Measurements from ENCODE around the gene PRKAG2. TPM values are rescaled to one million over a fixed set of nuclear protein-coding genes. Genes with fewer than 3 reads are reported as not detected.

The PRKAG2 gene
- total RNA-seq, 4 donors from 2014 or later, result 38.8 to 94.4 (median 73.2) TPM

GRCh38 chr7:151506901-151507382, 370.0 kb downstream of the PRKAG2 start:
- no peak for DNase-seq
- no peaks in the 10 kb centered on the region for H3K27me3 ChIP-seq
- H3K4me3 ChIP-seq, result no peak overlapping the region
- H3K9me3 ChIP-seq, result no peaks in the 10 kb centered on the region
- no peaks in the 10 kb centered on the region for H3K36me3 ChIP-seq
- TF ChIP-seq POLR2A (IDR thresholded peaks at IDR 0.05) (no peak), CTCF (IDR thresholded peaks at IDR 0.05) (no peak)
- peaks cover 0 to 27% (median 0%) of the 10 kb centered on the region in 4 donors for H3K4me1 ChIP-seq
- no peak overlapping the region for H3K27ac ChIP-seq

Small RNA genes within 50 kb of the gene (small RNA-seq; reads per million reads assigned to genes)
- 0 reads per million in 2 donors for gene RF00019
- gene RNU6-604P, result 0 reads per million in 2 donors

Other genes starting within 250 kb of the PRKAG2 start
- gene GALNTL5, start 79.3 kb upstream of the PRKAG2 start, total RNA-seq, result not detected
- 10 to 100 TPM; 19.4 to 42.9 (median 27.2) TPM for gene GALNT11, start 148.6 kb upstream of the PRKAG2 start, total RNA-seq

Measured in Peyer's patch (tissue), 4 donors.